HEK293 (cell line): ENCODE data around the gene NUDT21.

Source experiments
- CTCF ChIA-PET: fragments of 350-600 bp; formaldehyde crosslinking; extraction: SDS; loops from one replicate; lab custom pipeline; 2021; ENCODE audit warnings: antibody characterized with exemption; lab: Yijun Ruan, JAX
- POLR2A ChIA-PET: fragments of 300-600 bp; formaldehyde crosslinking; extraction: SDS; loops from one replicate; lab custom pipeline; 2020; ENCODE audit warnings: antibody characterized with exemption, inconsistent platforms; lab: Yijun Ruan, JAX
- H3K27ac ChIP-seq: fragments of 200-500 bp; sonication (Bioruptor generic); 2 replicates; pipeline ENCODE4 v1.5.1; 2014; ENCODE audit warnings: low read depth, low read length, control low read depth, inconsistent platforms; ENCODE audit errors: extremely low read depth
- H3K36me3 ChIP-seq, 2 experiments: fragments of 200-500 bp in 1 of 2; sonication (Bioruptor generic) in 1 of 2; 1 replicate in 1 of 2; 2 replicates in 1 of 2; pipeline ENCODE4 v1.5.1; 2014 to 2017; ENCODE audit warnings: inconsistent platforms in 2 of 2, low read length in 2 of 2; ENCODE audit not compliant: control insufficient read depth in 2 of 2, insufficient read depth in 1 of 2
- H3K4me1 ChIP-seq: fragments of 200-500 bp; sonication (Bioruptor generic); 2 replicates; pipeline ENCODE4 v1.5.1; 2014; ENCODE audit warnings: mild to moderate bottlenecking, low read length, inconsistent platforms; ENCODE audit not compliant: control insufficient read depth, insufficient read depth
- H3K4me3 ChIP-seq: 2 replicates; pipeline ENCODE4 v1.5.1; 2011; ENCODE audit warnings: low read depth, mild to moderate bottlenecking, control low read depth, low read length, moderate library complexity
- H3K9me3 ChIP-seq: fragments of 200-500 bp; sonication (Bioruptor generic); 2 replicates; pipeline ENCODE4 v1.5.1; 2014; ENCODE audit warnings: low read depth, low read length, inconsistent platforms; ENCODE audit not compliant: control insufficient read depth, insufficient read depth
- EGR2 ChIP-seq: fragments of 450-650 bp; formaldehyde crosslinking; IDR thresholded peaks from 2 replicates; pipeline ENCODE4 v1.5.1; 2016; ENCODE audit warnings: low read depth, missing biosample characterization, missing genetic modification characterization
- PRDM1 ChIP-seq: fragments of 450-650 bp; formaldehyde crosslinking; IDR thresholded peaks from 2 replicates; pipeline ENCODE4; 2016; ENCODE audit warnings: missing biosample characterization, missing genetic modification characterization
- RBAK ChIP-seq: fragments of 450-650 bp; formaldehyde crosslinking; IDR thresholded peaks from 2 replicates; pipeline ENCODE4 v1.5.1; 2016; ENCODE audit warnings: missing biosample characterization, missing genetic modification characterization
- SCRT2 ChIP-seq: fragments of 450-650 bp; formaldehyde crosslinking; IDR thresholded peaks from 2 replicates; pipeline ENCODE4 v1.5.1; 2016; ENCODE audit warnings: missing biosample characterization, missing genetic modification characterization
- YY1 ChIP-seq: fragments of 450-650 bp; formaldehyde crosslinking; IDR thresholded peaks from 2 replicates; pipeline ENCODE4 v1.5.1; 2018; ENCODE audit warnings: missing biosample characterization, missing genetic modification characterization
- ZFP37 ChIP-seq: fragments of 450-650 bp; formaldehyde crosslinking; IDR thresholded peaks from 2 replicates; pipeline ENCODE4 v1.5.1; 2016; ENCODE audit warnings: missing biosample characterization, missing genetic modification characterization
- ZNF169 ChIP-seq: fragments of 450-650 bp; formaldehyde crosslinking; IDR thresholded peaks from 2 replicates; pipeline ENCODE4 v1.5.1; 2016; ENCODE audit warnings: missing biosample characterization, missing genetic modification characterization
- ZNF239 ChIP-seq: fragments of 450-650 bp; formaldehyde crosslinking; IDR thresholded peaks from 2 replicates; pipeline ENCODE4 v1.5.1; 2016; ENCODE audit warnings: missing biosample characterization, missing genetic modification characterization
- ZNF324 ChIP-seq: fragments of 450-650 bp; formaldehyde crosslinking; IDR thresholded peaks from 2 replicates; pipeline ENCODE4 v1.5.1; 2016; ENCODE audit warnings: missing biosample characterization, missing genetic modification characterization
- ZNF350 ChIP-seq: fragments of 450-650 bp; formaldehyde crosslinking; IDR thresholded peaks from 2 replicates; pipeline ENCODE4 v1.5.0; 2017; ENCODE audit warnings: missing biosample characterization, mild to moderate bottlenecking, missing genetic modification characterization
- ZNF488 ChIP-seq: fragments of 450-650 bp; formaldehyde crosslinking; IDR thresholded peaks from 2 replicates; pipeline ENCODE4 v1.5.1; 2016; ENCODE audit warnings: missing biosample characterization, missing genetic modification characterization
- ZNF548 ChIP-seq: fragments of 450-650 bp; formaldehyde crosslinking; IDR thresholded peaks from 2 replicates; pipeline ENCODE4 v1.5.1; 2016; ENCODE audit warnings: missing biosample characterization, missing genetic modification characterization
- ZNF610 ChIP-seq: fragments of 450-650 bp; formaldehyde crosslinking; IDR thresholded peaks from 2 replicates; pipeline ENCODE4 v1.5.1; 2016; ENCODE audit warnings: missing biosample characterization, missing genetic modification characterization, borderline replicate concordance
- ZNF624 ChIP-seq: fragments of 450-650 bp; formaldehyde crosslinking; IDR thresholded peaks from 2 replicates; pipeline ENCODE4 v1.5.1; 2017; ENCODE audit warnings: missing biosample characterization, missing genetic modification characterization
- ZNF626 ChIP-seq: fragments of 450-650 bp; sonication (Bioruptor Pico); formaldehyde crosslinking; IDR thresholded peaks from 2 replicates; pipeline ENCODE4 v1.5.1; 2018; ENCODE audit warnings: missing biosample characterization, missing genetic modification characterization, inconsistent platforms
- ZNF660 ChIP-seq: fragments of 450-650 bp; IDR thresholded peaks from 2 replicates; pipeline ENCODE4 v1.5.1; 2018; ENCODE audit warnings: missing biosample characterization, mild to moderate bottlenecking, missing genetic modification characterization
- ZNF707 ChIP-seq: fragments of 450-650 bp; formaldehyde crosslinking; IDR thresholded peaks from 2 replicates; pipeline ENCODE4 v1.5.1; 2016; ENCODE audit warnings: missing biosample characterization, missing genetic modification characterization
- ZNF837 ChIP-seq: fragments of 450-650 bp; formaldehyde crosslinking; IDR thresholded peaks from 2 replicates; pipeline ENCODE4 v1.5.1; 2016; ENCODE audit warnings: missing biosample characterization, missing genetic modification characterization
- TF ChIP-seq, protein P1 (sequence below): fragments of 450-650 bp; formaldehyde crosslinking; IDR thresholded peaks from 2 replicates; pipeline ENCODE4 v1.5.1; 2016; ENCODE audit warnings: missing biosample characterization, missing genetic modification characterization
- TF ChIP-seq, protein P2 (sequence below): fragments of 450-650 bp; formaldehyde crosslinking; IDR thresholded peaks from 2 replicates; pipeline ENCODE4 v1.5.1; 2016; ENCODE audit warnings: missing biosample characterization, missing genetic modification characterization, borderline replicate concordance
- TF ChIP-seq, protein P3 (sequence below): fragments of 450-650 bp; formaldehyde crosslinking; IDR thresholded peaks from 2 replicates; pipeline ENCODE4 v1.5.1; 2016; ENCODE audit warnings: missing biosample characterization, missing genetic modification characterization
- TF ChIP-seq, protein P4 (sequence below): fragments of 450-650 bp; IDR thresholded peaks from 2 replicates; pipeline ENCODE4 v1.5.1; 2018; ENCODE audit warnings: missing biosample characterization, mild to moderate bottlenecking, missing genetic modification characterization
- TF ChIP-seq, protein P5 (sequence below): fragments of 450-650 bp; formaldehyde crosslinking; IDR thresholded peaks from 2 replicates; pipeline ENCODE4 v1.5.1; 2017; ENCODE audit warnings: missing biosample characterization, missing genetic modification characterization
- TF ChIP-seq, protein P6 (sequence below): sonication (generic); formaldehyde crosslinking; IDR thresholded peaks from 2 replicates; pipeline ENCODE4 v1.8.1; 2022; ENCODE audit warnings: mild to moderate bottlenecking, moderate library complexity, missing genetic modification reagents

Gene NUDT21

DNA sequence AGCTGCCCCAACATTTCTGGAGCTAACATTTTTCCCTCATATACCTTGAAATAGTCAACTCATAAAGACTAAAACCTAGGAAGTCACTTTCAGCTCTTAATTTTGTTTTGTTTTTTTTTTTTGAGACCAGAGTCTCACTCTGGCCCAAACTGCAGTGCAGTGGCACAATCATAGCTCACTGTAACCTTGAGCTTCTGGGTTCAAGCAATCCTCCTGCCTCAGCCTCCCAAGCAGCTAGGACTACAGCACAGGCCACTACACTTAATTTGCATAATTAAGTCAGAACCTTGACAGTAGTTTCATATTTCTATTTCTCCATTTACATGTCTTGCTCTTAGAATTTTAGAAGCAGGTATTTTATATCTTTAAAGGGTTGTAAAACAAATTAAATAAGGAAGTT, 30.5 kb downstream of the NUDT21 start:
- ChIA-PET POLR2A (interaction anchor here (1.1 kb wide), 1 partner anchor 38 kb away, joined by 3 read pairs; no protein-coding TSS in a partner anchor), CTCF (no interaction called here)
- H3K27ac ChIP-seq: no peak overlapping the region
- H3K9me3 ChIP-seq: no peaks in the 10 kb centered on the region
- H3K4me1 ChIP-seq: peaks cover 29% of the 10 kb centered on the region
- no peak overlapping the region for H3K4me3 ChIP-seq
- no peaks in the 10 kb centered on the region; a peak in 1 of 3 replicates for H3K36me3 ChIP-seq
- TF ChIP-seq ZNF169 (tag by site-specific recombination): no peak
- TF ChIP-seq ZNF350 (tag by site-specific recombination): no peak
- TF ChIP-seq, protein P1, sequence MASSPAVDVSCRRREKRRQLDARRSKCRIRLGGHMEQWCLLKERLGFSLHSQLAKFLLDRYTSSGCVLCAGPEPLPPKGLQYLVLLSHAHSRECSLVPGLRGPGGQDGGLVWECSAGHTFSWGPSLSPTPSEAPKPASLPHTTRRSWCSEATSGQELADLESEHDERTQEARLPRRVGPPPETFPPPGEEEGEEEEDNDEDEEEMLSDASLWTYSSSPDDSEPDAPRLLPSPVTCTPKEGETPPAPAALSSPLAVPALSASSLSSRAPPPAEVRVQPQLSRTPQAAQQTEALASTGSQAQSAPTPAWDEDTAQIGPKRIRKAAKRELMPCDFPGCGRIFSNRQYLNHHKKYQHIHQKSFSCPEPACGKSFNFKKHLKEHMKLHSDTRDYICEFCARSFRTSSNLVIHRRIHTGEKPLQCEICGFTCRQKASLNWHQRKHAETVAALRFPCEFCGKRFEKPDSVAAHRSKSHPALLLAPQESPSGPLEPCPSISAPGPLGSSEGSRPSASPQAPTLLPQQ (tag by site-specific recombination): no peak
- TF ChIP-seq, protein P2, sequence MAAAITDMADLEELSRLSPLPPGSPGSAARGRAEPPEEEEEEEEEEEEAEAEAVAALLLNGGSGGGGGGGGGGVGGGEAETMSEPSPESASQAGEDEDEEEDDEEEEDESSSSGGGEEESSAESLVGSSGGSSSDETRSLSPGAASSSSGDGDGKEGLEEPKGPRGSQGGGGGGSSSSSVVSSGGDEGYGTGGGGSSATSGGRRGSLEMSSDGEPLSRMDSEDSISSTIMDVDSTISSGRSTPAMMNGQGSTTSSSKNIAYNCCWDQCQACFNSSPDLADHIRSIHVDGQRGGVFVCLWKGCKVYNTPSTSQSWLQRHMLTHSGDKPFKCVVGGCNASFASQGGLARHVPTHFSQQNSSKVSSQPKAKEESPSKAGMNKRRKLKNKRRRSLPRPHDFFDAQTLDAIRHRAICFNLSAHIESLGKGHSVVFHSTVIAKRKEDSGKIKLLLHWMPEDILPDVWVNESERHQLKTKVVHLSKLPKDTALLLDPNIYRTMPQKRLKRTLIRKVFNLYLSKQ (tag by site-specific recombination): no peak
- TF ChIP-seq ZNF610: no peak
- no peak for TF ChIP-seq ZNF239
- TF ChIP-seq, protein P3, sequence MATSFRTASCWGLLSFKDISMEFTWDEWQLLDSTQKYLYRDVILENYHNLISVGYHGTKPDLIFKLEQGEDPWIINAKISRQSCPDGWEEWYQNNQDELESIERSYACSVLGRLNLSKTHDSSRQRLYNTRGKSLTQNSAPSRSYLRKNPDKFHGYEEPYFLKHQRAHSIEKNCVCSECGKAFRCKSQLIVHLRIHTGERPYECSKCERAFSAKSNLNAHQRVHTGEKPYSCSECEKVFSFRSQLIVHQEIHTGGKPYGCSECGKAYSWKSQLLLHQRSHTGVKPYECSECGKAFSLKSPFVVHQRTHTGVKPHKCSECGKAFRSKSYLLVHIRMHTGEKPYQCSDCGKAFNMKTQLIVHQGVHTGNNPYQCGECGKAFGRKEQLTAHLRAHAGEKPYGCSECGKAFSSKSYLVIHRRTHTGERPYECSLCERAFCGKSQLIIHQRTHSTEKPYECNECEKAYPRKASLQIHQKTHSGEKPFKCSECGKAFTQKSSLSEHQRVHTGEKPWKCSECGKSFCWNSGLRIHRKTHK (tag by site-specific recombination): no peak
- TF ChIP-seq, protein P4, sequence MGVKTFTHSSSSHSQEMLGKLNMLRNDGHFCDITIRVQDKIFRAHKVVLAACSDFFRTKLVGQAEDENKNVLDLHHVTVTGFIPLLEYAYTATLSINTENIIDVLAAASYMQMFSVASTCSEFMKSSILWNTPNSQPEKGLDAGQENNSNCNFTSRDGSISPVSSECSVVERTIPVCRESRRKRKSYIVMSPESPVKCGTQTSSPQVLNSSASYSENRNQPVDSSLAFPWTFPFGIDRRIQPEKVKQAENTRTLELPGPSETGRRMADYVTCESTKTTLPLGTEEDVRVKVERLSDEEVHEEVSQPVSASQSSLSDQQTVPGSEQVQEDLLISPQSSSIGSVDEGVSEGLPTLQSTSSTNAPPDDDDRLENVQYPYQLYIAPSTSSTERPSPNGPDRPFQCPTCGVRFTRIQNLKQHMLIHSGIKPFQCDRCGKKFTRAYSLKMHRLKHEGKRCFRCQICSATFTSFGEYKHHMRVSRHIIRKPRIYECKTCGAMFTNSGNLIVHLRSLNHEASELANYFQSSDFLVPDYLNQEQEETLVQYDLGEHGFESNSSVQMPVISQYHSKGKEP (tag by site-specific recombination): no peak
- TF ChIP-seq ZNF707: no peak
- no peak for TF ChIP-seq ZFP37
- TF ChIP-seq YY1 (tag by site-specific recombination): no peak
- TF ChIP-seq, protein P5, sequence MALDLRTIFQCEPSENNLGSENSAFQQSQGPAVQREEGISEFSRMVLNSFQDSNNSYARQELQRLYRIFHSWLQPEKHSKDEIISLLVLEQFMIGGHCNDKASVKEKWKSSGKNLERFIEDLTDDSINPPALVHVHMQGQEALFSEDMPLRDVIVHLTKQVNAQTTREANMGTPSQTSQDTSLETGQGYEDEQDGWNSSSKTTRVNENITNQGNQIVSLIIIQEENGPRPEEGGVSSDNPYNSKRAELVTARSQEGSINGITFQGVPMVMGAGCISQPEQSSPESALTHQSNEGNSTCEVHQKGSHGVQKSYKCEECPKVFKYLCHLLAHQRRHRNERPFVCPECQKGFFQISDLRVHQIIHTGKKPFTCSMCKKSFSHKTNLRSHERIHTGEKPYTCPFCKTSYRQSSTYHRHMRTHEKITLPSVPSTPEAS (tag by site-specific recombination): no peak
- no peak for TF ChIP-seq ZNF626 (tag by site-specific recombination)
- TF ChIP-seq, protein P6, sequence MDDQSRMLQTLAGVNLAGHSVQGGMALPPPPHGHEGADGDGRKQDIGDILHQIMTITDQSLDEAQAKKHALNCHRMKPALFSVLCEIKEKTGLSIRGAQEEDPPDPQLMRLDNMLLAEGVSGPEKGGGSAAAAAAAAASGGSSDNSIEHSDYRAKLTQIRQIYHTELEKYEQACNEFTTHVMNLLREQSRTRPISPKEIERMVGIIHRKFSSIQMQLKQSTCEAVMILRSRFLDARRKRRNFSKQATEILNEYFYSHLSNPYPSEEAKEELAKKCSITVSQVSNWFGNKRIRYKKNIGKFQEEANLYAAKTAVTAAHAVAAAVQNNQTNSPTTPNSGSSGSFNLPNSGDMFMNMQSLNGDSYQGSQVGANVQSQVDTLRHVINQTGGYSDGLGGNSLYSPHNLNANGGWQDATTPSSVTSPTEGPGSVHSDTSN (CRISPR knock-in tag): no peak

DNA sequence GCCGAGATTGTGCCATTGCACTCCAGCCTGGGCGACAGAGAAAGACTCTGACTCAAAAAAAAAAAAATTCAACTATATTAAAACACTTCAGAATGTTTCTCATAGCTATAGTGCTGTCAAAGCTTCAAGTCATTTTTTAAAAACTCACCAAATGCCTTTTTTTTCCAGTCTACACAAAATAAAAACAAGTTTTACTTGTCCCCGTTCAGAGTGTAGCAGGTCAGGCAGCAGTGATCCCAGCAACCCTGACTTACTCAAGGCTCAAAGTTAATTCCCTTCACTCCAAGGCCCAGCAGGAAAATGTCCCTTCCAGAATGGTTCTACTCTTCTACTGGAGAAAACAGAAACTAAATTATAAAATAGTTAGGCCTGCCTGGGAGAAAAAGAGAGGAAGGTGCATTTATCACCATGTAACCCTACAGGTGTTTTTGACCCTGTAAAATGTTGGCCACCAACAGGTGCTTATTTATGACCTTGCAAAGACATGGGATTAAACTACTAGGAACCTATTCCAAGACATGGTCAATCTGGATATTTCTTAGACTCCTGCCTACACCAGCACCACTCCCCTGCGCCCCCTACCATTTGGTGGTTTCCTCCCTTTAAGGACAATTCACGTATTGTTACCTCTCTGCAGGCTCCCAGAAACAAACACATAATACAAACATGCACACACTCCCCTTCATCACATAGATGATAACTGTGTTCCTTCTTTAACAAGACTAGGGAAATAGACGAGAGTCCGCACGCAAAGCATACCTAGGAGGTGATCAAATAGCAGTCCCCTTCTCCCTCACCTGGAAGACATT, 31.2 kb downstream of the NUDT21 start:
- peaks cover 29% of the 10 kb centered on the region for H3K4me1 ChIP-seq
- no peak overlapping the region for H3K27ac ChIP-seq
- ChIA-PET POLR2A (interaction anchor here (1.1 kb wide), 1 partner anchor 37 kb away, joined by 3 read pairs; no protein-coding TSS in a partner anchor), CTCF (no interaction called here)
- H3K4me3 ChIP-seq: no peak overlapping the region
- H3K36me3 ChIP-seq: no peaks in the 10 kb centered on the region; a peak in 1 of 3 replicates
- no peaks in the 10 kb centered on the region for H3K9me3 ChIP-seq
- no peak for TF ChIP-seq EGR2 (tag by site-specific recombination)
- no peak for TF ChIP-seq PRDM1
- no peak for TF ChIP-seq ZNF324 (tag by site-specific recombination)
- no peak for TF ChIP-seq ZNF548 (tag by site-specific recombination)
- TF ChIP-seq SCRT2: peak; percentile 86
- TF ChIP-seq ZNF660 (tag by site-specific recombination): no peak
- no peak for TF ChIP-seq ZNF488
- no peak for TF ChIP-seq ZFP37
- TF ChIP-seq, protein P5 (tag by site-specific recombination): no peak
- TF ChIP-seq ZNF624 (tag by site-specific recombination): no peak
- no peak for TF ChIP-seq ZNF837 (tag by site-specific recombination)
- TF ChIP-seq RBAK (tag by site-specific recombination): no peak
